ENCODE results near the gene OR13J1.
"Not testable (repeated sequence)": the region's sequence is repeated elsewhere in the genome, so short reads cannot be mapped to it uniquely, and the experiment has no call there.

The OR13J1 gene

GRCh38 chr9:35870351-35870923, at the start of gene OR13J1:
TSS of gene OR13J1 (minus strand) at chr9:35870401. CDS start at chr9:35870401, 0 bp downstream.
- DNase-seq (ENCODE audit: low read depth in 2 of 2), result no peak

GRCh38 chr9:35919212-35920008, 49.2 kb upstream of the OR13J1 start:
- no peak for DNase-seq (ENCODE audit: low read depth in 2 of 2)

- DNase-seq (ENCODE audit: low read depth in 2 of 2), result no peak
Measured at GRCh38 chr9:35918780-35919179, 48.6 kb upstream of the OR13J1 start.

GRCh38 chr9:35917261-35917660, 47.1 kb upstream of the OR13J1 start:
- no peak for DNase-seq (ENCODE audit: low read depth in 2 of 2)

GRCh38 chr9:35915681-35916294, 45.6 kb upstream of the OR13J1 start:
- DNase-seq (ENCODE audit: low read depth in 2 of 2), result no peak

- DNase-seq (ENCODE audit: low read depth in 2 of 2), result no peak
Measured at GRCh38 chr9:35914301-35914807, 44.2 kb upstream of the OR13J1 start.

GRCh38 chr9:35913429-35913828, 43.2 kb upstream of the OR13J1 start:
- not testable (repeated sequence) for DNase-seq (ENCODE audit: low read depth in 2 of 2)

GRCh38 chr9:35912791-35913400, 42.7 kb upstream of the OR13J1 start:
- no peak for DNase-seq (ENCODE audit: low read depth in 2 of 2)

- no peak for DNase-seq (ENCODE audit: low read depth in 2 of 2)
Measured at GRCh38 chr9:35911690-35912089, 41.5 kb upstream of the OR13J1 start.

GRCh38 chr9:35910613-35911359, 40.6 kb upstream of the OR13J1 start:
- DNase-seq (ENCODE audit: low read depth in 2 of 2), result no peak

- DNase-seq (ENCODE audit: low read depth in 2 of 2), result no peak
Measured at GRCh38 chr9:35909687-35910612, 39.7 kb upstream of the OR13J1 start.

GRCh38 chr9:35909274-35909673, 39.1 kb upstream of the OR13J1 start, which contains the start of gene SPAAR:
TSS of gene SPAAR (plus strand) at chr9:35909490. CDS start at chr9:35910464, 974 bp downstream.
- DNase-seq (ENCODE audit: low read depth in 2 of 2), result no peak

GRCh38 chr9:35908504-35909125, 38.4 kb upstream of the OR13J1 start:
- DNase-seq (ENCODE audit: low read depth in 2 of 2), result no peak

- DNase-seq (ENCODE audit: low read depth in 2 of 2), result no peak
Measured at GRCh38 chr9:35907711-35908503, 37.7 kb upstream of the OR13J1 start.

GRCh38 chr9:35906923-35907699, 36.9 kb upstream of the OR13J1 start:
- no peak for DNase-seq (ENCODE audit: low read depth in 2 of 2)

- DNase-seq (ENCODE audit: low read depth in 2 of 2), result no peak
Measured at GRCh38 chr9:35905912-35906679, 35.9 kb upstream of the OR13J1 start, which contains the start of gene HRCT1. TSS of gene HRCT1 (plus strand) at chr9:35906202. CDS start at chr9:35906288, 86 bp downstream.

- DNase-seq (ENCODE audit: low read depth in 2 of 2), result no peak
Measured at GRCh38 chr9:35905051-35905781, 35.0 kb upstream of the OR13J1 start.
